Right atrium auricular region (tissue), 2 donors: ENCODE measurements around the gene KLF16. TPM values are rescaled to one million over a fixed set of nuclear protein-coding genes. Genes with fewer than 3 reads are reported as not detected.

Experiments
- DNase-seq: peaks from one replicate; pipeline ENCODE4 v3.0.0-alpha.2; 2019; ENCODE audit warnings: low spot score
- H3K27ac ChIP-seq, 2 donors: fragments of 200-600 bp; sonication (generic); 1 replicate in 1 of 2; 2 replicates in 1 of 2; pipeline ENCODE4 v1.5.1; 2016 to 2019
- H3K27me3 ChIP-seq, 2 donors: fragments of 200-600 bp; sonication (generic); one replicate each; pipeline versions ENCODE4 v1.5.1 to v1.6.0; 2017 to 2019
- H3K36me3 ChIP-seq: fragments of 200-600 bp; sonication (generic); one replicate; pipeline ENCODE4 v1.5.1; 2016
- H3K4me1 ChIP-seq, 2 donors: fragments of 200-600 bp; sonication (generic); one replicate each; pipeline versions ENCODE4 v1.5.1 to v1.6.0; 2017 to 2019
- H3K4me3 ChIP-seq, 2 donors: fragments of 200-600 bp; sonication (generic); 1 replicate in 1 of 2; 2 replicates in 1 of 2; pipeline ENCODE4 v1.5.1; 2017 to 2019; ENCODE audit warnings: mild to moderate bottlenecking in 1 of 2, moderate library complexity in 1 of 2
- H3K9me3 ChIP-seq, 2 donors: fragments of 200-600 bp; sonication (generic); one replicate each; pipeline ENCODE4 v1.5.1; 2019
- total RNA-seq, 2 donors: library from RNA; depleted of rRNA; stranded (reverse); fragments of >200 nt; gene quantifications; one replicate each; pipeline ENCODE4 v1.1.0, GENCODE V29; 2016
- TF ChIP-seq, protein P1 (sequence below), 2 donors: fragments of 200-600 bp; sonication (generic); IDR thresholded peaks; one replicate each; pipeline ENCODE4 v1.5.1; 2019; ENCODE audit warnings: antibody characterized with exemption in 2 of 2

Gene KLF16
- total RNA-seq, 2 donors from 2014 or later: 4.4 to 5.6 TPM

DNA sequence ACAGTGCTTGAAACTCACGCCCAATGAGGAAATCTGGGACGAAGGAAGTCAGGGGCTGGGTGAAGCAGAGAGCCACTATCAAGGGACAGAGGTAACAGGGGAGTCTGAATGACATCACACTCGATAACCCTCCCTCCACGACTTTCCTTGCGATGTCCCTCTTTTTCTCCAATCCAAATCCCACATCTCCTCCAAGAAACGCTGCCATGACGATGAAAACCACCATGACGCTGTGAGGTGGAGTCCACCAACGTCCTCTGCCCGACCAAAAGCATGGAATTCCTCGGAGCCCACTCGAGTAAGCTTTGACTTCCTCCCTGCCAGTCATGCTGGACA is 16.1 kb downstream of the KLF16 start:
- H3K4me3 ChIP-seq: peak overlapping the region; percentile 76 to 100
- DNase-seq: no peak
- H3K36me3 ChIP-seq: no peaks in the 10 kb centered on the region
- TF ChIP-seq, protein P1, sequence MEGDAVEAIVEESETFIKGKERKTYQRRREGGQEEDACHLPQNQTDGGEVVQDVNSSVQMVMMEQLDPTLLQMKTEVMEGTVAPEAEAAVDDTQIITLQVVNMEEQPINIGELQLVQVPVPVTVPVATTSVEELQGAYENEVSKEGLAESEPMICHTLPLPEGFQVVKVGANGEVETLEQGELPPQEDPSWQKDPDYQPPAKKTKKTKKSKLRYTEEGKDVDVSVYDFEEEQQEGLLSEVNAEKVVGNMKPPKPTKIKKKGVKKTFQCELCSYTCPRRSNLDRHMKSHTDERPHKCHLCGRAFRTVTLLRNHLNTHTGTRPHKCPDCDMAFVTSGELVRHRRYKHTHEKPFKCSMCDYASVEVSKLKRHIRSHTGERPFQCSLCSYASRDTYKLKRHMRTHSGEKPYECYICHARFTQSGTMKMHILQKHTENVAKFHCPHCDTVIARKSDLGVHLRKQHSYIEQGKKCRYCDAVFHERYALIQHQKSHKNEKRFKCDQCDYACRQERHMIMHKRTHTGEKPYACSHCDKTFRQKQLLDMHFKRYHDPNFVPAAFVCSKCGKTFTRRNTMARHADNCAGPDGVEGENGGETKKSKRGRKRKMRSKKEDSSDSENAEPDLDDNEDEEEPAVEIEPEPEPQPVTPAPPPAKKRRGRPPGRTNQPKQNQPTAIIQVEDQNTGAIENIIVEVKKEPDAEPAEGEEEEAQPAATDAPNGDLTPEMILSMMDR (IDR thresholded peaks at IDR 0.05): no peak
- peak overlapping the region in 1 of 2 donors; percentile 98 for H3K27ac ChIP-seq
- H3K4me1 ChIP-seq: peaks cover 0 to 61% of the 10 kb centered on the region in 2 donors
- no peaks in the 10 kb centered on the region for H3K9me3 ChIP-seq
- H3K27me3 ChIP-seq: no peaks in the 10 kb centered on the region

DNA sequence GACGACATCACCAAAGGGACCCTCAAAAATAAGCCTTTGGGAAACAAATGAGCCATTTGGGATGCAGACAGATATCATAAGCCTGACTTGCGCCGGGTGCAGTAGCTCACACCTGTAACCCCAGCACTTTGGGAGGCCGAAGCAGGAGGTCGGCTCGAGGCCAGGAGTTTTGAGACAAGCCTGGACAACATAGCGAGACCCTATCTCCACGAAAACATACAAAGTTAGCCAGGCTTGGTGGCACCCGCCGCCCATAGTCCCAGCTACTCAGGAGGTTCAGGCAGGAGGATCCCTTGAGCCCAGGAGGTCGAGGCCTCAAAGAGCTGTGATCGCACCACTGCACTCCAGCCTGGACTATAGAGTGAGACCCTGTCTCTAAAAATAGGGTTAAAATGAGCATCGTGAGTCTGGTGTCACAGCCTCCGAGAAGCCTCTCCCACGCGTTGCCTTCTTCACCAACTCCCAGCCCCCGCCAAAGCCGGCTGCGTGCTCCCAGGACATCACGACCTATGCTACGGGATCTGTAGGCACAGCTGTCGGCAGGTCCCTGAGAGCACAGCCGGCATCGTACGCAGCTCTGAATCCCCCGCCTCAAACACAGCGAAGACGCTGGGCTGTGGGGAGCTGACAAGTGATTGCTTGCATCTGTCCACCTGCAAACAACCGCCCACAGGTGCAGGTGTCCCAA is 16.7 kb downstream of the KLF16 start:
- H3K9me3 ChIP-seq: no peaks in the 10 kb centered on the region
- TF ChIP-seq, protein P1 (IDR thresholded peaks at IDR 0.05): no peak
- no peak for DNase-seq
- no peaks in the 10 kb centered on the region for H3K36me3 ChIP-seq
- no peaks in the 10 kb centered on the region for H3K27me3 ChIP-seq
- H3K4me3 ChIP-seq: peak overlapping the region; percentile 76 to 100
- peak overlapping the region in 1 of 2 donors; percentile 98 for H3K27ac ChIP-seq
- peaks cover 0 to 58% of the 10 kb centered on the region in 2 donors for H3K4me1 ChIP-seq

DNA sequence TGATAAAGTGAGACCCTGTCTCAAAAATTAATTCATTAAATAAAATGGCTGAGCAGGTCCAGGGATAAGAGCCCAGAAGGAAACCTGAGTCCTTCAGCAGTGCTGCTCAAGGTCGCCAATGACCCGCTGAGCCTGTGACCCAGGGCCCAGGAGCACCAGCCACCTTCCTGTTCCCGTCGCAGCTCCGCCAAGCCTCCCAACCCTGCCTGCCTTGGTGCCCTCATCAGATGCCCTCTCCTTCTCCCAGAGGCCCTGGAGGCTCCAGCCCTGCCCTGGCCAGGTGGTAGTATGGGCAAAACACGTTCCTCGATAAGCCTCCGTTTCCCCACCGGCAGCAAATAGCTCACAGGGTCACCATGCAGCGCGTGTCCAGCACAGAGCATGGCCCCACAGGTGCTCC is 17.7 kb downstream of the KLF16 start:
- Histone ChIP-seq H3K36me3 (no peaks in the 10 kb centered on the region), H3K4me3 (no peak overlapping the region), H3K4me1 (peaks cover 0 to 68% of the 10 kb centered on the region in 2 donors), H3K27ac (no peak overlapping the region), H3K9me3 (no peaks in the 10 kb centered on the region), H3K27me3 (no peaks in the 10 kb centered on the region)
- DNase-seq: no peak
- TF ChIP-seq, protein P1 (IDR thresholded peaks at IDR 0.05): no peak

DNA sequence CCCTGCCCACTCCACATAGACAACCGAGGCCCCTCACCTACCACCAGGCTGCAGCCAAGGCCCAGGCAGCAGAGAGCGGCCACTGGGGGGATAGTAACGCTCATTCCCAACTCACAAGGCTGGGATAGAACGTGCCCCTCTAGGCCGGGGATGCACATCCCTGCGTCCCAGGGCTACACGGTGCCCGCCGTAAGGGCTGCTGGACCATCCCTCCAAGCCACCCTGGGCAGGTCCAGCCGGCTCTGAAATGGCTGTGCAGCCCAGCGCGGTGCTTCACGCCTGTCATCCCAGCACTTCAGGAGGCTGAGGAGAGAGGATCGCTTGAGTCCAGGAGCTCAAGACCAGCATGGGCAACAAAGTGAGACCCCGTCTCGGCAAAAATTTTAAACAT is 18.3 kb downstream of the KLF16 start:
- H3K27ac ChIP-seq: no peak overlapping the region
- TF ChIP-seq, protein P1 (IDR thresholded peaks at IDR 0.05): no peak
- peaks cover 0 to 73% of the 10 kb centered on the region in 2 donors for H3K4me1 ChIP-seq
- no peak for DNase-seq
- no peaks in the 10 kb centered on the region for H3K9me3 ChIP-seq
- H3K27me3 ChIP-seq: no peaks in the 10 kb centered on the region
- no peaks in the 10 kb centered on the region for H3K36me3 ChIP-seq
- H3K4me3 ChIP-seq: no peak overlapping the region

DNA sequence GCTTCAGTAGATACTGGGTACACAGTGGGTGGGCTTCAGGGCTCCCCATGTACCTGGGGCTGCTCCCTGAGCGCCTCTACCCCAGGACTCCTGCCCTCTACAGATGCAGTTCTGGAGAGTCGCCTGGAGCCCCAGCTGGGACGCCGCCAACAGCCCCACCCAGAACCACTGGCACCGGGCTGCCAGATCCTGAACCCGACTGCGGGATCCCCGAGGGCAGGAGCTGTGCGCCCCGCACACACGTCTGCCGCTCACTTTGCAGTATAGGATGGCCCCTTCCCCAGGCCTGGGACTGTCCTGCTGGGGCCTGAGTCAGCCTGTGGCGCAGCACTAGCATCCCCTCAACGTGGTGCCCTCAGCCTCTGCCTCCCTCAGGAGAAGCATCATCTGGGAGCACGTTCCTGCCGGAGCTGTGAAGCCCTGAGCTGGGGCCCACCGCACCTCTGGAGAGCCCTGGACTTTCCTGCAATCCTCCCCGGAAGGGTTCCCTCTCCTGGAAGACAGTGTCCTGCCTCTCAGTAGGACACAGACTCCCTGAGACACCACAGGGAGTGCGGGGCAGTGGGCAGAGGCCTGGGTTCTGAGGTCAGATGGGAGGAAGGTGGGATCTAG is 18.8 kb downstream of the KLF16 start:
- DNase-seq: no peak
- Histone ChIP-seq H3K9me3 (no peaks in the 10 kb centered on the region), H3K27me3 (no peaks in the 10 kb centered on the region), H3K4me3 (no peak overlapping the region), H3K36me3 (no peaks in the 10 kb centered on the region), H3K4me1 (peaks cover 0 to 78% of the 10 kb centered on the region in 2 donors), H3K27ac (no peak overlapping the region)
- TF ChIP-seq, protein P1 (IDR thresholded peaks at IDR 0.05): no peak
